IPS-20b (cell line): Measurements from ENCODE around the gene MAGI1.

Source experiments
- H3K27ac ChIP-seq: one replicate; pipeline ENCODE4 v1.5.1; 2013; ENCODE audit warnings: low read length
- H3K27me3 ChIP-seq: 2 replicates; pipeline ENCODE4 v1.6.1; 2013; ENCODE audit warnings: mild to moderate bottlenecking, low read length, inconsistent platforms; ENCODE audit not compliant: insufficient read depth
- H3K36me3 ChIP-seq: 2 replicates; pipeline ENCODE4 v1.6.1; 2013; ENCODE audit warnings: low read depth, mild to moderate bottlenecking, inconsistent platforms, low read length, moderate library complexity; ENCODE audit not compliant: insufficient read depth
- H3K4me1 ChIP-seq: 2 replicates; pipeline ENCODE4 v1.6.1; 2013; ENCODE audit warnings: mild to moderate bottlenecking, control low read depth, inconsistent platforms, low read length, moderate library complexity; ENCODE audit not compliant: insufficient read depth
- H3K4me3 ChIP-seq: 2 replicates; pipeline ENCODE4 v1.5.1; 2013; ENCODE audit warnings: mild to moderate bottlenecking, low read length, inconsistent platforms
- H3K9ac ChIP-seq: 2 replicates; pipeline ENCODE4 v1.6.1; 2013; ENCODE audit warnings: low read depth, mild to moderate bottlenecking, inconsistent platforms, low read length, moderate library complexity
- H3K9me3 ChIP-seq: 2 replicates; pipeline ENCODE4 v1.6.1; 2013; ENCODE audit warnings: mild to moderate bottlenecking, low read depth, low read length, inconsistent platforms; ENCODE audit not compliant: insufficient read depth

The MAGI1 gene

GRCh38 chr3:65777050-65777449 is 261.7 kb downstream of the MAGI1 start:
- Histone ChIP-seq H3K9me3 (no peaks in the 10 kb centered on the region), H3K27me3 (no peaks in the 10 kb centered on the region), H3K4me3 (no peak overlapping the region), H3K27ac (no peak overlapping the region), H3K36me3 (no peaks in the 10 kb centered on the region), H3K9ac (no peak overlapping the region), H3K4me1 (peaks cover 7% of the 10 kb centered on the region; the same call in 1 of the 2 replicates)

DNA sequence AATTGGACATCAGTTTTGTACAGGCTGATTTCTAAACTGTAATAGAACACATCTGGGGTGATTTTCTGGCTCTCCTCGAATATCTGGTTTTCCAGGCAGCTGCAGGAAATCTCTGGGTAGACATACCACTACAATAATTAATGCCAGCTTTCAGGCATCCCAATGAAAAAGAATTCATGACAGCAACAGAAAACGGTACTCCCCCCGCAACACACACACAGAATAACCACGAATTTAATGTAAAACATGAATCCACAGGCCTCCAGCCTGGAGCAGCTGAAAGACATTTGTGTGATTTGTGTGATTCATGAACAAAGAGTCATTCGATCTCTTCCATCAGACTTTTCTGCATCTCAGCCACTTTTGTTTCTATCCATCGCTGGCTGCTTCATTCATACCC is 262.2 kb downstream of the MAGI1 start:
- Histone ChIP-seq H3K4me3 (no peak overlapping the region), H3K27me3 (no peaks in the 10 kb centered on the region), H3K4me1 (peaks cover 7% of the 10 kb centered on the region; the same call in 1 of the 2 replicates)

GRCh38 chr3:65776081-65776480 is 262.6 kb downstream of the MAGI1 start:
- H3K36me3 ChIP-seq, result no peaks in the 10 kb centered on the region
- peaks cover 7% of the 10 kb centered on the region; the same call in 1 of the 2 replicates for H3K4me1 ChIP-seq

More for the DNA sequence above, 262.2 kb downstream of the MAGI1 start:
- Histone ChIP-seq H3K9me3 (no peaks in the 10 kb centered on the region), H3K9ac (no peak overlapping the region), H3K27ac (no peak overlapping the region), H3K36me3 (no peaks in the 10 kb centered on the region)

GRCh38 chr3:65772758-65773157 is 266.0 kb downstream of the MAGI1 start:
- H3K27me3 ChIP-seq, result no peaks in the 10 kb centered on the region
- H3K9ac ChIP-seq, result no peak overlapping the region
- no peaks in the 10 kb centered on the region for H3K9me3 ChIP-seq
- peaks cover 4% of the 10 kb centered on the region; the same call in 1 of the 2 replicates for H3K4me1 ChIP-seq
- H3K36me3 ChIP-seq, result no peaks in the 10 kb centered on the region
- no peak overlapping the region for H3K4me3 ChIP-seq
- no peak overlapping the region for H3K27ac ChIP-seq

More at GRCh38 chr3:65776081-65776480, 262.6 kb downstream of the MAGI1 start:
- H3K4me3 ChIP-seq, result no peak overlapping the region
- H3K27me3 ChIP-seq, result no peaks in the 10 kb centered on the region
- no peaks in the 10 kb centered on the region for H3K9me3 ChIP-seq
- H3K27ac ChIP-seq, result no peak overlapping the region
- H3K9ac ChIP-seq, result no peak overlapping the region

DNA sequence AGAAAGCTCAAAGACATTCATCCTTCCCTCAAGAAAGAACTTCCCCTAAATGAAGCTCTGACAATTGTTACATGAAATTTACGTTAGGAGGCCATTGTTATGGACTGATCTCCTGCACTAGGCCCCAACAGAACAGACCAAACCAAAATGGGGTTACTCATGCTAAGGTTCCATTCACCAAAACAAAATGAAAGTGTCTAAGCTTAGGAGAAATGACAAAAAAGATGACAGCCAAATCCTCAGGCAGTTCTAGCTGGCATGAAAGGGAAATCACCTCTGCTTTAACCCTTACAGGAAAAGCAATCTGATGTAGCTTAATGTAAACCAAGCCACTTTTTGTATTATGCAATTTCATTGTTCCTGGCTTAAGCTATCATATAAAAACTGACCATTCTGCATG is 271.2 kb downstream of the MAGI1 start:
- H3K9ac ChIP-seq, result no peak overlapping the region
- H3K9me3 ChIP-seq, result no peaks in the 10 kb centered on the region
- H3K4me3 ChIP-seq, result no peak overlapping the region
- no peak overlapping the region for H3K27ac ChIP-seq
- no peaks in the 10 kb centered on the region for H3K36me3 ChIP-seq
- H3K27me3 ChIP-seq, result no peaks in the 10 kb centered on the region
- peaks cover 14% of the 10 kb centered on the region; the same call in 1 of the 2 replicates for H3K4me1 ChIP-seq

- H3K27ac ChIP-seq, result peak overlapping the region; percentile 42
- H3K9ac ChIP-seq, result peak overlapping the region; percentile 50; the same call in 1 of the 2 replicates
- H3K4me1 ChIP-seq, result peaks cover 34% of the 10 kb centered on the region
- H3K9me3 ChIP-seq, result no peaks in the 10 kb centered on the region
- H3K4me3 ChIP-seq, result peak overlapping the region; percentile 11; the same call in 1 of the 2 replicates
- no peaks in the 10 kb centered on the region for H3K27me3 ChIP-seq
- no peaks in the 10 kb centered on the region for H3K36me3 ChIP-seq
These were observed 276.5 kb downstream of the MAGI1 start for GRCh38 chr3:65762235-65762580.

- Histone ChIP-seq H3K4me3 (peak overlapping the region; percentile 11; the same call in 1 of the 2 replicates), H3K27me3 (no peaks in the 10 kb centered on the region), H3K27ac (peak overlapping the region; percentile 42), H3K9ac (peak overlapping the region; percentile 50; the same call in 1 of the 2 replicates), H3K36me3 (no peaks in the 10 kb centered on the region), H3K9me3 (no peaks in the 10 kb centered on the region), H3K4me1 (peaks cover 34% of the 10 kb centered on the region)
These were observed 277.1 kb downstream of the MAGI1 start for GRCh38 chr3:65761446-65762234.

GRCh38 chr3:65758876-65759598 is 279.7 kb downstream of the MAGI1 start:
- Histone ChIP-seq H3K27me3 (no peaks in the 10 kb centered on the region), H3K9me3 (no peaks in the 10 kb centered on the region), H3K4me1 (peaks cover 34% of the 10 kb centered on the region), H3K9ac (0 out of 2 replicates have a peak overlapping the region, but pooled peaks have one; percentile 5), H3K27ac (no peak overlapping the region), H3K4me3 (no peak overlapping the region), H3K36me3 (no peaks in the 10 kb centered on the region)

DNA sequence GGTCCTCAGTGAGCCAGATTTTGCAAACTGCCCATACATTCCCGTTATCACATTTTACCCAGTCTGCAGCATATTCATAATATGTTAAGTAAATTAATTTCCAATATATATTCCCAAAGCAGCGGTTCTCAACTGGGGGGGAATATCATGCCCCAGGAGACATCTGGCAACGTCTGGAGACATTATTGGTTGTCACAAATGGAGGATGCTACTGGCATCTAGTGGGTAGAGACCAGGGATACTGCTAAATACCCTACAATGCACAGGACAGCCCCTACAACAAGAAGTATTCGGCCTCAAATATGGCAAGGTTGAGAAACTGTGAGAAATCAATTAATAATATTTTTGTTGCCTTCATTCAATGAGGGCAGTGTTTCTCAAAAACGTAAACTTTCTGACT is 280.3 kb downstream of the MAGI1 start:
- H3K36me3 ChIP-seq, result no peaks in the 10 kb centered on the region
- no peaks in the 10 kb centered on the region for H3K27me3 ChIP-seq
- no peaks in the 10 kb centered on the region for H3K9me3 ChIP-seq
- H3K4me1 ChIP-seq, result peaks cover 34% of the 10 kb centered on the region
- H3K4me3 ChIP-seq, result no peak overlapping the region
- no peak overlapping the region for H3K9ac ChIP-seq
- H3K27ac ChIP-seq, result no peak overlapping the region

GRCh38 chr3:65752636-65753035 is 286.1 kb downstream of the MAGI1 start:
- H3K4me3 ChIP-seq, result no peak overlapping the region
- H3K9ac ChIP-seq, result no peak overlapping the region
- no peaks in the 10 kb centered on the region for H3K36me3 ChIP-seq
- H3K27ac ChIP-seq, result no peak overlapping the region
- H3K4me1 ChIP-seq, result peaks cover 28% of the 10 kb centered on the region
- H3K27me3 ChIP-seq, result no peaks in the 10 kb centered on the region
- H3K9me3 ChIP-seq, result no peaks in the 10 kb centered on the region

- Histone ChIP-seq H3K4me3 (no peak overlapping the region), H3K4me1 (peaks cover 29% of the 10 kb centered on the region), H3K27me3 (no peaks in the 10 kb centered on the region), H3K27ac (no peak overlapping the region), H3K9ac (no peak overlapping the region), H3K9me3 (no peaks in the 10 kb centered on the region), H3K36me3 (no peaks in the 10 kb centered on the region)
These were observed 287.5 kb downstream of the MAGI1 start for GRCh38 chr3:65751123-65751700.
